Activated naive CD4-positive, alpha-beta T cell treated with anti-CD3 and anti-CD28 coated beads for 36 hours (primary cell): ENCODE results near the gene MBNL1. TPM values are rescaled to one million over a fixed set of nuclear protein-coding genes. Genes with fewer than 3 reads are reported as not detected.
A peak's percentile ranks its signal among the peaks of the same experiment; 100 is the strongest.
"Not testable (repeated sequence)": the region's sequence is repeated elsewhere in the genome, so short reads cannot be mapped to it uniquely, and the experiment has no call there.

ENCODE experiments used
- CTCF ChIA-PET: fragments of 350-600 bp; sonication (Branson Sonifier 250); formaldehyde crosslinking; loops from one replicate; lab custom pipeline; 2021; ENCODE audit warnings: antibody characterized with exemption; lab: Charles Lee
- DNase-seq: peaks from one replicate; pipeline ENCODE4 v3.0.0-alpha.2; 2020
- H3K27ac Mint-ChIP-seq: one replicate; pipeline ENCODE4 v1.8.0; 2021; ENCODE audit warnings: mild to moderate bottlenecking, mixed read lengths
- H3K27me3 Mint-ChIP-seq: one replicate; pipeline ENCODE4 v1.8.0; 2021; ENCODE audit warnings: low read depth, mixed read lengths
- H3K36me3 Mint-ChIP-seq: one replicate; pipeline ENCODE4 v1.8.0; 2021; ENCODE audit warnings: low read depth, mixed read lengths
- H3K4me1 Mint-ChIP-seq: one replicate; pipeline ENCODE4 v1.8.0; 2021; ENCODE audit warnings: low read depth, mixed read lengths
- H3K4me3 Mint-ChIP-seq: one replicate; pipeline ENCODE4 v1.8.0; 2021; ENCODE audit warnings: mild to moderate bottlenecking, moderate library complexity, mixed read lengths
- H3K9me3 Mint-ChIP-seq: one replicate; pipeline ENCODE4 v1.8.0; 2021; ENCODE audit warnings: mixed read lengths
- intact Hi-C: fragments of 100-400 bp; cut with micrococcal nuclease; formaldehyde crosslinking; loops from one replicate; pipeline ENCODE4 v1.15.1; 2023
- total RNA-seq, 2 experiments: library from RNA; stranded (reverse); gene quantifications; one replicate each; pipeline ENCODE4 v1.2.3, GENCODE V29; 2021

The MBNL1 gene
- total RNA-seq, 2 experiments from 2014 or later: 387 to 391 TPM

DNA sequence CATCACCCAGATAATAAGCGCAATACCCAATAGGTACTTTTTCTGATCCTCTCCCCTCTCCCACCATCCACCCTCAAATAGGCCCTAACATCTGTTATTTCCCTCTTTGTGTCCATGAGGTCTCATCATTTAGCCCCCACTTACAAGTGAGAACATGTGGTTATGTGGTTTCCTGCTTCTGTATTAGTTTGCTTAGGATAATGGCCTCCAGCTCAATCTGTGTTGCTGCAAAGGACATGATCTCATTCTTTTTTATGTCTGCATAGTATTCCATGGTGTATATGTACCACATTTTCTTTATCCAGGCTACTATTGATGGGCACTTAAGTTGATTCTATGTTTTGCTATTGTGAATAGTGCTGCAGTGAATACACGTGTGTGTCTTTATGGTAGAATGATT lies 165.4 kb downstream of the MBNL1 start:
- peaks cover 58% of the 10 kb centered on the region for H3K36me3 Mint-ChIP-seq
- no peak for DNase-seq
- CTCF ChIA-PET: interaction anchor here (0.6 kb wide), 1 partner anchor 9 kb away, joined by 5 read pairs; no protein-coding TSS in a partner anchor
- peaks cover 8% of the 10 kb centered on the region for H3K9me3 Mint-ChIP-seq
- intact Hi-C loops: no loop called here
- no peak overlapping the region for H3K4me3 Mint-ChIP-seq
- no peaks in the 10 kb centered on the region for H3K27me3 Mint-ChIP-seq
- peak overlapping the region; percentile 22 for H3K27ac Mint-ChIP-seq
- H3K4me1 Mint-ChIP-seq: peaks cover 55% of the 10 kb centered on the region

DNA sequence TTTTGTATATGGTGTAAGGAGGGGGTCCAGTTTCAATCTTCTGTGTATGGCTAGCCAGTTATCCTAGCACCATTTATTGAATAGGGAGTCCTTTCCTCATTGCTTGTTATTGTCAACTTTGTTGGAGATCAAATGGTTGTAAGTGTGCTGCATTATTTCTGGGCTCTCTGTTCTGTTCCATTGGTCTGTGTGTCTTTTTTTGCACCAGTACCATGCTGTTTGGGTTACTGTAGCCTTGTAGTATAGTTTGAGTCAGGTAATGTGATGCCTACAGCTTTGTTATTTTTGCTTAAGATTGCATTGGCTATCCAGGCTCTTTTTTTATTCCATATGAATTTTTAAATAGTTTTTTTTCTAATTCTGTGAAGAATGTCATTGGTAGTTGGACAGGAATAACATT lies 166.5 kb downstream of the MBNL1 start:
- H3K4me1 Mint-ChIP-seq: peaks cover 59% of the 10 kb centered on the region
- peak overlapping the region; percentile 59 for H3K27ac Mint-ChIP-seq
- H3K4me3 Mint-ChIP-seq, DNase-seq, H3K9me3 Mint-ChIP-seq, H3K27me3 Mint-ChIP-seq, intact Hi-C loops: not testable (repeated sequence)
- H3K36me3 Mint-ChIP-seq: peaks cover 55% of the 10 kb centered on the region
- CTCF ChIA-PET: interaction anchor here (0.7 kb wide), 1 partner anchor 40 kb away, joined by 3 read pairs; no protein-coding TSS in a partner anchor

DNA sequence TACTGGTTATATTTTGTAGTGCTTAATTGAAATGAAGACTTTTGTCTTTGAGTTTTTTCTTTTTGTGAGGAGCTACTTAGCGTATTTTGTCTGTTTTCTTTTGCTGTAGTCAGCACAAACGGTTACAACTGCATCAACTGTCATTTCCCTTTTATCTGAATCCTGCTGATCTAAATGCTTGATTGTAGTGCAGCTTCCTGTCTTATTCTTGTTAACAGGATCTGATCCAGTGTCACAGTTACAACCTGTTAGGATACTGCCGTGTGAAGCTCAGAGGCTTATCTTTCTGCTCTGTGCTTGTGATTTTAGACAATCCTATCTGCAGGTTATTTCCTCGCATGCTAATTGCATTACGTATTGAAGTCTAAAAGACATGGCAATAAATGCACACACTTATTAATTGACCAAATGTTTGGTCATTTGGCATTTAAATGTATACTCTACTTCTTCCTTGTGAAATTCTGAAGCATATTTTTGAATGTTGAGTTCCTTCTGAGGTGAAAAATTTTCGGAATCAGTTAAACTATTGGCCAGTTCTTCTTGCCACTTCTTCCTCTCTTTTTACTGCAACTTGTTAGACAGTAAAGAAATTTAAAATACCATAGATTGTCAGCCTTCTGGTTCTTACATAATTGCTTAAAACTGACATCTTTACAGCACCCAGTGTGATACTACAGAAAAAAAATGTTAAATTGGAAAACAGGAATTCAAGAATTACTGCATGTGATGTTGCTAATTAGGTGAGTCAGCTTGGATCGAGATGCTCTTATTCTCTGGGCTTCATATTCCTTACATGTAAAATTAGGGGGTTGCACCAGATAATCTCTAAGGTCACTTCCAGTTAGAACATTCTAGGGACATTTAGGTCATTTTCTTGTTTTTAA lies 168.2 kb downstream of the MBNL1 start:
- Mint-ChIP-seq H3K36me3 (peaks cover 48% of the 10 kb centered on the region), H3K9me3 (peaks cover 7% of the 10 kb centered on the region), H3K27me3 (no peaks in the 10 kb centered on the region), H3K4me3 (no peak overlapping the region), H3K27ac (peak overlapping the region; percentile 68), H3K4me1 (peaks cover 66% of the 10 kb centered on the region)
- intact Hi-C loops: loop anchor here (2.0 kb wide), 1 partner anchor 56 kb away; no protein-coding TSS in a partner anchor
- CTCF ChIA-PET: interaction anchor here (1.8 kb wide), 1 partner anchor 11 kb away, joined by 6 read pairs; no protein-coding TSS in a partner anchor
- DNase-seq: no peak

DNA sequence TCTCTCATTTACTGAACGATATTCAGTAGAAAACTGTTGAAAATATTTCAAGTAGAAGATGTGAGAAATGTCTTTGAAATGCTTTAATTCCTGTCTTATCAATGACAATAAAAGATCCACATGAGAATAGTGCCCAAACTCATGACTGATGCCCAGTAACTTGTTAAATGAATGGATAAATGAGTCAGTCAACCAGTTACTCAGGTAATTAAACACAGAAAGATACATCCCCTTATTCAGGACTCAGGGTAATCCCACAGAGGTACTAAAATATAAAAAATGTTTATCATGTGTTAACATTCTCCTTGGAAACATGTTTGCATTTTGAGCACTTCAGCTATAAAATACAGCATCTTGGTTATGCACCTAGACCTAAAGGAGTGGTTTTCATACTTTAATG lies 169.5 kb downstream of the MBNL1 start:
- no peak for DNase-seq
- CTCF ChIA-PET: interaction anchor here (0.6 to 1.8 kb wide), 2 partner anchors 10 to 64 kb away, joined by 3 to 6 read pairs; no protein-coding TSS in a partner anchor
- Mint-ChIP-seq H3K36me3 (peaks cover 37% of the 10 kb centered on the region), H3K4me3 (no peak overlapping the region), H3K27ac (peak overlapping the region; percentile 65), H3K9me3 (peaks cover 6% of the 10 kb centered on the region), H3K27me3 (no peaks in the 10 kb centered on the region), H3K4me1 (peaks cover 76% of the 10 kb centered on the region)
- intact Hi-C loops: no loop called here

DNA sequence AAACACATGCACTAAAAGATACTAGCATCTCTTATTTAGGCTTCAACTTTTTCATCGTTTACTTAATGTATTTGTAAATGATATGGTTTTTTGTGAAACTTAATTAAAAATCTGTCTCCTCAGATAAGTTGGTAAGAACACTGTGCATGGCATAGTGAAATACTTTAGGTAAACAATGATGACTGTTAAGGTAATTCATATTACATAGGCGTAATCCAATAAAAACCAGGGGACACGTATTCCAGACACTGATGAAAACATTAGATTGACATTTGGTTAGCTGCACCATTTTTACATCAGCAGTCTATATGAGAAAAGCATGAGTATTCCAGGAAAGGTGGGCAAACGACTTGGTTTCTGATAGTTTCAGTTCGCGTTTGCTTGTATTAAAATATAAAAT lies 170.0 kb downstream of the MBNL1 start:
- peaks cover 79% of the 10 kb centered on the region for H3K4me1 Mint-ChIP-seq
- DNase-seq: no peak
- CTCF ChIA-PET: interaction anchor here (1.4 kb wide), 1 partner anchor 130 kb away, joined by 3 read pairs; no protein-coding TSS in a partner anchor
- peaks cover 34% of the 10 kb centered on the region for H3K36me3 Mint-ChIP-seq
- intact Hi-C loops: no loop called here
- H3K4me3 Mint-ChIP-seq: no peak overlapping the region
- H3K9me3 Mint-ChIP-seq: peaks cover 6% of the 10 kb centered on the region
- H3K27ac Mint-ChIP-seq: no peak overlapping the region
- no peaks in the 10 kb centered on the region for H3K27me3 Mint-ChIP-seq

DNA sequence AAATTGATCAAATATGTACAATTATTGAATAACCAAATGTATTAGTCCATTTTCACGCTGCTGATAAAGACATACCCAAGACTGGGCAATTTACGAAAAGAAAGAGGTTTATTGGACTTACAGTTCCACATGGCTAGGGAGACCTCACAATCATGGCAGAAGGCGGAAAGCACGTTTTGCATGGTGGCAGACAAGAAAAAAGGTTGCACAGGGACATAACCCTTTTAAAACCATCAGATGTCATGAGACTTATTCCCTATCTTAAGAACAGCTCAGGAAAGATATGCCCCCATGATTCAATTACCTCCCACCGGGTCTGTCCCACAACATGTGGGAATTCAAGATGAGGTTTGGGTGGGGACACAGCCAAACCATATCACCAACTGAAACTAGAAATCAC lies 171.5 kb downstream of the MBNL1 start:
- intact Hi-C loops: loop anchor here (10.0 kb wide), 1 partner anchor 1235 kb away; the partner anchor contains the start of gene GPR171
- not testable (repeated sequence) for H3K27me3 Mint-ChIP-seq, H3K27ac Mint-ChIP-seq, H3K9me3 Mint-ChIP-seq, H3K4me3 Mint-ChIP-seq, DNase-seq
- Mint-ChIP-seq H3K36me3 (peaks cover 25% of the 10 kb centered on the region), H3K4me1 (peaks cover 79% of the 10 kb centered on the region)
- CTCF ChIA-PET: interaction anchor here (0.9 kb wide), 1 partner anchor 9 kb away, joined by 3 read pairs; no protein-coding TSS in a partner anchor

DNA sequence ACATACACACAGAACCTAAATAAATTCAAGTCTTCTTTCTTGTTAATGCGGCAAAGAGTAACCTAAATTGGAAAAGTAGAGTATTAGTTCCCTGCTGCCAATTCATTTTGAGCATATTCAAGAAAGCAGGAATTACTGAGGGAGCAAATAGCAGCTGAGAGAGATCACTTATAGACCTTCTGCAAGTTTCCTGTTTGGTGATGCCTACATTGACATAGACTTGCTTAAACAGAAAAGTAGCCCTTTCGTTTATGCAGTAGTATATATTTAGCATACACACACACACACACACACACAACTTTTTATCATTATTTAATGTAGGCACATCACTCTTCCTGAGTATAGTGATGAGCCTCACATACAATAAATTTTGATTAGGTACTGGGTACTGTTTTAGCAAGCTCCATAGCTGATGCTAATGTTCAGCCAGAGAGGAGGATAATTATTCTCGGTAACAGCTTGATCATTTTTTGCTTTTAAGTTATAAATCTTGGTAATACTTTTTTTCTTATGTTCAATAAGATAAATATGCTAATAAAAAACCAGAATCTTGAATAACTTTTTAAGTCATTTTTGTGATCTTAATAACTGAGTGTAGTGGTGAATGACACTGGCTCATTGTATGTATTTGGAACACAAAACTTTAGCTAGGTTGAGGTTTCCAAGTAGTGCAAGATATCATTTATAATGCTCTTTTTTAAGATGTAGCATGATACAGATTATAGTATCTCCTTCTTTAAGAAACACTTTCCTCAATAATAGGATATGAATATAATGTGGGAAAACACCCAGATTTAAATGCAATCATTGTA lies 174.7 kb downstream of the MBNL1 start:
- CTCF ChIA-PET: interaction anchor here (0.6 to 4.7 kb wide), 23 partner anchors 9 to 371 kb away, joined by 3 to 24 read pairs (median 4); no protein-coding TSS in a partner anchor
- intact Hi-C loops: loop anchor here (1.0 to 10.0 kb wide), 5 partner anchors 29 to 1239 kb away; partner anchors contain the start of gene GPR171
- peaks cover 74% of the 10 kb centered on the region for H3K4me1 Mint-ChIP-seq
- no peak for DNase-seq
- H3K27ac Mint-ChIP-seq: peak overlapping the region; percentile 79
- no peak overlapping the region for H3K4me3 Mint-ChIP-seq
- no peaks in the 10 kb centered on the region for H3K9me3 Mint-ChIP-seq
- no peaks in the 10 kb centered on the region for H3K27me3 Mint-ChIP-seq
- H3K36me3 Mint-ChIP-seq: peaks cover 23% of the 10 kb centered on the region

DNA sequence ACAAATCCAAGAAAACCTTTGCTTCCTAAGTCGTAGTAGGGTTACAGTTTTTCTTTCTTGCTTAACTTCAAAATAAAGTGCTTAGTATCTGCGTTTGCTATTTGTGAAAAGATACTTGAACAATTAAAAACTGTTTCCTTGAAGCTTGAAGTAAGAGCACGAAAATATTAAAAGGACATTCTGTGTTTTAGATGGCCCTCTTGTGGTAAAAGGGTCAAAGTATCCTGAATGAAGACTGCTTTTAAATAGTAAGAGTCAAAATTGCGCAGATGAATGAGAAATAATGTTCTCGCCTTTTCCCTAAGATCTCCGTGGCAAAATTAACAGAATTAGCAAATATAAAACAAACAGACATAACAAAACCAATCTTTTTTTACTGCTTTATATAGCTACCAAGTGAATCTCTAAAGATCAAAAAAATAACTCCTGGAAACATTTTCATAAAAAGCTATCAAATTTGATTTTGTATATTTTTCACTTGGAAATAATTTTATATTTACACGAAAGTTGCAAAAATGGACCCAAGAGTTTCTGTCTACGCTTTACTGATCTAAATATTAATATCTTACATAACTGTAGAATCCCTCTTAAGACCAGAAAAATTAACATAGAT lies 175.4 kb downstream of the MBNL1 start:
- intact Hi-C loops: loop anchor here (1.0 to 10.0 kb wide), 5 partner anchors 28 to 1239 kb away; partner anchors contain the start of gene GPR171
- CTCF ChIA-PET: interaction anchor here (0.6 to 4.7 kb wide), 18 partner anchors 12 to 372 kb away, joined by 3 to 24 read pairs (median 4); no protein-coding TSS in a partner anchor
- Mint-ChIP-seq H3K27ac (peak overlapping the region; percentile 56), H3K4me3 (no peak overlapping the region), H3K4me1 (peaks cover 68% of the 10 kb centered on the region), H3K27me3 (no peaks in the 10 kb centered on the region), H3K9me3 (no peaks in the 10 kb centered on the region), H3K36me3 (peaks cover 23% of the 10 kb centered on the region)
- DNase-seq: no peak

DNA sequence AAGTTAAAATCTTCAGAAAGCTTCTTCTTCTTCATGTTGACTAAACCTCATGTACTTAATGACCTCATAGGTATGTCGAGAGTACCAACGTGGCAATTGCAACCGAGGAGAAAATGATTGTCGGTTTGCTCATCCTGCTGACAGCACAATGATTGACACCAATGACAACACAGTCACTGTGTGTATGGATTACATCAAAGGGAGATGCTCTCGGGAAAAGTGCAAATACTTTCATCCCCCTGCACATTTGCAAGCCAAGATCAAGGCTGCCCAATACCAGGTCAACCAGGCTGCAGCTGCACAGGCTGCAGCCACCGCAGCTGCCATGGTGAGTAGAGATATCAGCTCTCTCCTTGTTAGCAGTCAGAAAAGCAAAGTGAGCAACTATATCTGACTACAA lies 176.5 kb downstream of the MBNL1 start:
- Mint-ChIP-seq H3K27ac (peak overlapping the region; percentile 42), H3K9me3 (no peaks in the 10 kb centered on the region), H3K27me3 (no peaks in the 10 kb centered on the region), H3K36me3 (peaks cover 23% of the 10 kb centered on the region), H3K4me1 (peaks cover 61% of the 10 kb centered on the region), H3K4me3 (no peak overlapping the region)
- CTCF ChIA-PET: interaction anchor here (0.6 to 4.7 kb wide), 8 partner anchors 14 to 396 kb away, joined by 3 to 24 read pairs (median 4); no protein-coding TSS in a partner anchor
- intact Hi-C loops: loop anchor here (10.0 kb wide), 1 partner anchor 1240 kb away; the partner anchor contains the start of gene GPR171
- DNase-seq: no peak

DNA sequence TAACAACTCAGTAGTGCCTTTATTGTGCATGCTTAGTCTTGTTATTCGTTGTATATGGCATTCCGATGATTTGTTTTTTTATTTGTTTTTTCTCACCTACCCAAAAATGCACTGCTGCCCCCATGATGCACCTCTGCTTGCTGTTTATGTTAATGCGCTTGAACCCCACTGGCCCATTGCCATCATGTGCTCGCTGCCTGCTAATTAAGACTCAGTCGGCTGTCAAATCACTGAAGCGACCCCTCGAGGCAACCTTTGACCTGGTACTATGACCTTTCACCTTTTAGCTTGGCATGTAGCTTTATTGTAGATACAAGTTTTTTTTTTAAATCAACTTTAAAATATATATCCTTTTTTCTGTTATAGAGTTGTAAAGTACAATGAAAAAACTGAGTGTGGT lies 177.8 kb downstream of the MBNL1 start:
- peaks cover 27% of the 10 kb centered on the region for H3K36me3 Mint-ChIP-seq
- H3K27me3 Mint-ChIP-seq: no peaks in the 10 kb centered on the region
- H3K4me1 Mint-ChIP-seq: peaks cover 65% of the 10 kb centered on the region
- CTCF ChIA-PET: interaction anchor here (0.6 to 4.7 kb wide), 6 partner anchors 16 to 374 kb away, joined by 3 to 24 read pairs (median 4); no protein-coding TSS in a partner anchor
- no peaks in the 10 kb centered on the region for H3K9me3 Mint-ChIP-seq
- DNase-seq: no peak
- H3K27ac Mint-ChIP-seq: no peak overlapping the region
- no peak overlapping the region for H3K4me3 Mint-ChIP-seq
- intact Hi-C loops: loop anchor here (10.0 kb wide), 1 partner anchor 1242 kb away; the partner anchor contains the start of gene GPR171

DNA sequence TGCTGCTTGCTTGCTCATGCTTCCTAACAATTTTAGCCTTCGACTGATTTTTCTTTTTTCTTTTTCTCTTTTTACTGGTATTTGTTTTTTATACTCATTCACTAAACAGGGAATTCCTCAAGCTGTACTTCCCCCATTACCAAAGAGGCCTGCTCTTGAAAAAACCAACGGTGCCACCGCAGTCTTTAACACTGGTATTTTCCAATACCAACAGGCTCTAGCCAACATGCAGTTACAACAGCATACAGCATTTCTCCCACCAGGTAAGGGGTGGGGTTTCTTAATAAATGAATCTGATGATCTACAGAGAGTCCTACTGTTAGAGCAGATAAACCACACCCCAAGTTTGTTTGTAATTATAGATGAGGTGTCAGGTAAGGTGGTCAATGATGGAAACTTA lies 178.8 kb downstream of the MBNL1 start:
- Mint-ChIP-seq H3K9me3 (no peaks in the 10 kb centered on the region), H3K36me3 (peaks cover 31% of the 10 kb centered on the region), H3K27ac (peak overlapping the region; percentile 67), H3K4me1 (peaks cover 64% of the 10 kb centered on the region), H3K27me3 (no peaks in the 10 kb centered on the region), H3K4me3 (no peak overlapping the region)
- intact Hi-C loops: loop anchor here (10.0 kb wide), 1 partner anchor 1243 kb away; the partner anchor contains the start of gene GPR171
- DNase-seq: no peak
- CTCF ChIA-PET: interaction anchor here (0.6 to 1.7 kb wide), 5 partner anchors 10 to 551 kb away, joined by 3 to 8 read pairs (median 4); no protein-coding TSS in a partner anchor
